Testis (tissue), 3 donors: ENCODE measurements around the gene TRPM2. TPM values are rescaled to one million over a fixed set of nuclear protein-coding genes. Genes with fewer than 3 reads are reported as not detected.
A peak's percentile ranks its signal among the peaks of the same experiment; 100 is the strongest.

ENCODE experiments used
- DNase-seq: peaks from one replicate; pipeline ENCODE4 v3.0.0-alpha.2; 2019
- H3K27ac ChIP-seq, 2 donors: fragments of 200-600 bp; sonication (generic); one replicate each; pipeline ENCODE4 v1.5.1; 2019
- H3K27me3 ChIP-seq: fragments of 200-600 bp; sonication (generic); one replicate; pipeline ENCODE4 v1.5.1; 2019
- H3K36me3 ChIP-seq: fragments of 200-600 bp; sonication (generic); one replicate; pipeline ENCODE4 v1.5.1; 2017; ENCODE audit warnings: low read depth; ENCODE audit errors: missing control alignments
- H3K4me1 ChIP-seq: fragments of 200-600 bp; sonication (generic); one replicate; pipeline ENCODE4 v1.5.1; 2019
- H3K4me3 ChIP-seq, 2 donors: fragments of 200-600 bp; sonication (generic); one replicate each; pipeline ENCODE4 v1.5.1; 2017 to 2019
- H3K9me3 ChIP-seq: fragments of 200-600 bp; sonication (generic); one replicate; pipeline ENCODE4 v1.5.1; 2017
- CTCF ChIP-seq, 3 experiments: fragments of 450-650 bp in 2 of 3; fragments of 200-600 bp in 1 of 3; sonication (generic) in 1 of 3; IDR thresholded peaks; one replicate each; pipeline ENCODE4 v1.5.1; 2016 to 2019; ENCODE audit warnings: antibody characterized with exemption in 3 of 3, mild to moderate bottlenecking in 2 of 3, moderate library complexity in 1 of 3
- POLR2A ChIP-seq: fragments of 450-650 bp; IDR thresholded peaks from one replicate; pipeline ENCODE4 v1.6.1; 2017; ENCODE audit warnings: antibody characterized with exemption, mild to moderate bottlenecking, moderate library complexity
- WGBS, 2 donors: methylation state at CpG; one replicate each; pipeline ENCODE4 v1.1.5; 2018; 5-methylcytosine and 5-hydroxymethylcytosine counted together
- intact Hi-C: fragments of 100-400 bp; cut with DNase I; formaldehyde crosslinking; loops from one replicate; pipeline ENCODE4 v1.15.1; 2023; ENCODE audit warnings: low total_unique reads
- polyA plus RNA-seq: library from polyadenylated mRNA; stranded (reverse); fragments of 350-450 nt; fragmentation: Illumina TruSeq; extraction: RNeasy Lipid Tissue Mini Kit (QIAGEN cat#74804); gene quantifications from one replicate; pipeline ENCODE4 v1.2.3, GENCODE V29; 2014; ENCODE audit warnings: low read depth, low replicate concordance; ENCODE audit not compliant: insufficient read depth
- total RNA-seq, 2 donors: library from RNA; depleted of rRNA; stranded (reverse); fragments of >200 nt; gene quantifications; one replicate each; pipeline ENCODE4 v1.2.3, GENCODE V29; 2016

The TRPM2 gene
- total and polyA plus RNA-seq, 3 donors from 2014 or later, result 3.0 to 4.9 (median 3.9) TPM

DNA sequence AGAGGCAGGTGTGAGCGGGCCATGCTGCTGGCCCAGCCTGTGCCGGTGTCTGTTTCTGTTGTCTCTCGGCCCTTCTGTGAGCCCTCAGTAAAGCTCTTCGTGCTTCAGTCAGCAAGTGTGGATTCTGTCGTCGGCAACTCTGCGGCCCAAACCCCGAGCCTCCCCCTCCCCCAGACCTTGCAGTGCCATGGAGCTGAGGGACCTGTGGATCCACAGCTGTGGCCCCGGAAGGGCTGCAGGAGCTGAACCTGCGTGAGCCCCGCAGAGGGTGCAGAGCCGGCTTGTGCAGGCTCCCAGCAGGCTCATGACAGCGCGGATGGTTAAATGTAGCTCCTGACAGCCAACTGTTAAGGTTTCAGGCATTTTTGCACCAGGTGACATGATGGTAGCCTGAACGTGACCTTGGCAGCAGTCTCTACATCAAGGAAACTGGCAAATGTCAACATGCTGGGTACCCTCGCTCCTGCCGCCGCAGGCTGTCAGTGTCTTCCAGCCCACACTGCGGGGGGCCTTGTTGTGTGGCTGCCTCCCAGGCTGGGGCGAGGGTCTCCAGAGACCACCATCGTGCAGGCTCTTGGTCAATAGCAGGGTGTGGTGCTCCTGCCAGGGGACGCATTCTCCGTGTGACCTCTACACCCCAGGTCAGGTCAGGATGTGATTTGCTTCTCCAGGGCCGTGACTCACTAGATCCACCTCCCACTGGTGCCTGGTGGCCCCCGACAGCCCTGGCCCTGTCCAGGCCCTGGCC lies 108.8 kb downstream of the TRPM2 start:
- Histone ChIP-seq H3K4me3 (no peak overlapping the region), H3K4me1 (no peaks in the 10 kb centered on the region), H3K27me3 (no peaks in the 10 kb centered on the region), H3K27ac (no peak overlapping the region), H3K9me3 (no peaks in the 10 kb centered on the region), H3K36me3 (no peaks in the 10 kb centered on the region)
- TF ChIP-seq POLR2A (no peak), CTCF (IDR thresholded peaks at IDR 0.05) (no peak)
- WGBS, 2 donors, result 89 to 91% methylated on average over 11 to 25 of the region's 25 CpGs
- intact Hi-C loops, result no loop called here
- no peak for DNase-seq

DNA sequence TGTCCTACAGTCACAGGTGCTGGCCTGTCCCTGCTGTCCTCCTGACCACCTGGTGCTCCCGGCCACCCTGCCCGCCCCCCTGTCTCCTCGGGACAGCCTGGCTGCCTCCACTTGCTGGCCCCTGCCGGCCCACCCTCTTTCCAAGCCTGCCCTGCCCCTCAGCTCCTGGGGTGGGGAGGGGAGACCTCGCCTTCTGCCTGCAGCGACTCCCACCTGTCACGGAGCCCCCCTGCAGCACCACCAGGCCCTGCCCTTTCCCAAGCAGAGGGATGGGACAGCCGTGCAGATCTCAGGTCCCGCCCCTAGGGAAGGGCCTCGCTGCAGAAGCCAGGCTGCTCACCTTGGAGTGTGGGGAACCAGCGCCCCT lies 109.4 kb downstream of the TRPM2 start:
- H3K27me3 ChIP-seq, result no peaks in the 10 kb centered on the region
- no peak for TF ChIP-seq CTCF (IDR thresholded peaks at IDR 0.05)
- TF ChIP-seq POLR2A, result no peak
- WGBS, 2 donors, result 88 to 90% methylated on average over 9 to 11 of the region's 11 CpGs
- H3K9me3 ChIP-seq, result no peaks in the 10 kb centered on the region
- H3K4me3 ChIP-seq, result no peak overlapping the region
- no peak for DNase-seq
- no peaks in the 10 kb centered on the region for H3K36me3 ChIP-seq
- no peak overlapping the region for H3K27ac ChIP-seq
- H3K4me1 ChIP-seq, result no peaks in the 10 kb centered on the region
- intact Hi-C loops, result no loop called here

GRCh38 chr21:44463724-44464123 lies 110.3 kb downstream of the TRPM2 start:
- TF ChIP-seq POLR2A, result no peak
- no peak for TF ChIP-seq CTCF (IDR thresholded peaks at IDR 0.05)
- no peaks in the 10 kb centered on the region for H3K27me3 ChIP-seq
- no peaks in the 10 kb centered on the region for H3K4me1 ChIP-seq
- 36 to 39% methylated on average over 9 to 30 of the region's 30 CpGs for WGBS, 2 donors
- DNase-seq, result peak; percentile 57
- no peak overlapping the region for H3K4me3 ChIP-seq
- H3K27ac ChIP-seq, result no peak overlapping the region
- H3K36me3 ChIP-seq, result no peaks in the 10 kb centered on the region
- intact Hi-C loops, result no loop called here
- no peaks in the 10 kb centered on the region for H3K9me3 ChIP-seq

DNA sequence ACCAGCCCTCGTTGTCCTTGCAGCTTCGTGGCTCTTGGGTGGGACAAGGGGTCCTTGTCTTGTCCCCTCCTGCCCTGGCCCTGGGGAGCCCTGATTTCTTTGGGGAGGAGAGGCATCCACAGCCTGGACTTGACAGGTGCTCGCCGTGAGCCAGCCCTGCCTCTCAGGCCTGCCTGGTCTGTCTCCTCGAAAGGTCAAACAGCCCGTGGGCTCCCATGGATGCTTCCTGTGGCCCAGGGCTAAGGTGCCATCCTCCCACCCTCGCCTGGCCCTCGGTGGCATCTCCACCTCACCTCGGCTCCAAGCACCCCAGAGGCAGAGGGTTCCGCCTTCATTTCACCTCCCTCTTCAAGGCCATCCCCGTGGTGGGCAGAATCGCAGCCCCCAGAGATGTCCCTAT lies 110.9 kb downstream of the TRPM2 start:
- intact Hi-C loops, result no loop called here
- Histone ChIP-seq H3K4me1 (no peaks in the 10 kb centered on the region), H3K36me3 (no peaks in the 10 kb centered on the region), H3K9me3 (no peaks in the 10 kb centered on the region), H3K4me3 (no peak overlapping the region), H3K27me3 (no peaks in the 10 kb centered on the region), H3K27ac (no peak overlapping the region)
- no peak for TF ChIP-seq POLR2A
- no peak for TF ChIP-seq CTCF (IDR thresholded peaks at IDR 0.05)
- WGBS, 2 donors, result 73 to 91% methylated on average over 7 to 12 of the region's 12 CpGs
- no peak for DNase-seq

DNA sequence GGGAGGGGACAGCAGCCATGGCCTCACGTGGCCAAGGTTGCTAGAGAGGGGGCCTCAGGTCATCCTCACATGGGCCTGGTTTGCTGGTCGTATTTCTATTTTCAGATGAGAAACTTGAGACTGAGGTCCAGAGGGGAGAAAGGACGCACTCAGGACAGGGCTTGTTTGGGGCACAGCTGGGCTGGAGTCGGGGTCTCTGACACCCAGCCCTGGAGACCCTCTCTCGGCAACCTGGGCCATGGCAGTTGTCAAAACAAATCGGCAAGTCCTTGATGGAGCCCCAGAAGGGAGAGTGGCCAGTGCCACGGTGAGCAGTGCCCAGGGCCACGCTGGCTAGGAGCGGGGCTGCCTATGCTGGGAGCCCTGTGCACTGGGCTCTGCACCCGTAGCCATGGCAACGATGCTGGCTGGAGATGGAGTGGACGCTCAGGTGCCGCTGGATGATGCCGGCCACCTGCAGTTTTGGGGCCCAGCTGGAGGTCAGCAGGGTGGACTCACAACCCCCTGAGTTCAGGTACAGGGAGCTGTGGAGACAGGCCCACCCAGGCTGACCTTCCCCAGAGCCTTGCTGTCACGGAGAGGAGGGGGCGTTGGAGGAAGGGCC lies 113.0 kb downstream of the TRPM2 start:
- no peaks in the 10 kb centered on the region for H3K36me3 ChIP-seq
- no peaks in the 10 kb centered on the region for H3K9me3 ChIP-seq
- H3K27me3 ChIP-seq, result no peaks in the 10 kb centered on the region
- no peak for DNase-seq
- 89% methylated on average over 11 to 16 of the region's 16 CpGs for WGBS, 2 donors
- intact Hi-C loops, result no loop called here
- H3K4me1 ChIP-seq, result no peaks in the 10 kb centered on the region
- no peak overlapping the region for H3K4me3 ChIP-seq
- no peak overlapping the region for H3K27ac ChIP-seq
- no peak for TF ChIP-seq CTCF (IDR thresholded peaks at IDR 0.05)
- no peak for TF ChIP-seq POLR2A
